ENCODE measurements around the gene SCLY.

Gene SCLY

GRCh38 chr2:238101891-238102841 lies 41.4 kb downstream of the SCLY start:
- Mint-ChIP-seq H3K9me3 (no peaks in the 10 kb centered on the region), H3K27me3 (ENCODE audit: low read depth, poor library complexity) (peaks cover 4% of the 10 kb centered on the region), H3K4me3 (no peak overlapping the region), H3K27ac (peak overlapping the region; percentile 51), H3K4me1 (peaks cover 23% of the 10 kb centered on the region), H3K36me3 (ENCODE audit: low read depth) (no peaks in the 10 kb centered on the region)
- no peak for TF ChIP-seq CTCF (IDR thresholded peaks at IDR 0.05)
- no peak for DNase-seq

- H3K9me3 Mint-ChIP-seq: no peaks in the 10 kb centered on the region
- H3K27me3 Mint-ChIP-seq (ENCODE audit: low read depth, poor library complexity): peaks cover 4% of the 10 kb centered on the region
- TF ChIP-seq CTCF (IDR thresholded peaks at IDR 0.05): no peak
- H3K27ac Mint-ChIP-seq: peak overlapping the region; percentile 51
- no peaks in the 10 kb centered on the region for H3K36me3 Mint-ChIP-seq (ENCODE audit: low read depth)
- no peak overlapping the region for H3K4me3 Mint-ChIP-seq
- H3K4me1 Mint-ChIP-seq: peaks cover 29% of the 10 kb centered on the region
- no peak for DNase-seq
Observed at GRCh38 chr2:238102865-238103264, 42.1 kb downstream of the SCLY start.

- Mint-ChIP-seq H3K4me1 (peaks cover 35% of the 10 kb centered on the region), H3K27ac (no peak overlapping the region), H3K4me3 (no peak overlapping the region), H3K9me3 (no peaks in the 10 kb centered on the region), H3K27me3 (ENCODE audit: low read depth, poor library complexity) (peaks cover 4% of the 10 kb centered on the region), H3K36me3 (ENCODE audit: low read depth) (no peaks in the 10 kb centered on the region)
- TF ChIP-seq CTCF (IDR thresholded peaks at IDR 0.05): no peak
- DNase-seq: no peak
Observed at GRCh38 chr2:238103465-238104225, 42.8 kb downstream of the SCLY start.

GRCh38 chr2:238104226-238104690 lies 43.5 kb downstream of the SCLY start:
- H3K36me3 Mint-ChIP-seq (ENCODE audit: low read depth): no peaks in the 10 kb centered on the region
- no peak for TF ChIP-seq CTCF (IDR thresholded peaks at IDR 0.05)
- DNase-seq: no peak

GRCh38 chr2:238104691-238105371 lies 44.0 kb downstream of the SCLY start:
- peaks cover 38% of the 10 kb centered on the region for H3K4me1 Mint-ChIP-seq
- DNase-seq: no peak
- H3K9me3 Mint-ChIP-seq: no peaks in the 10 kb centered on the region
- H3K36me3 Mint-ChIP-seq (ENCODE audit: low read depth): no peaks in the 10 kb centered on the region
- no peak overlapping the region for H3K4me3 Mint-ChIP-seq
- no peak overlapping the region for H3K27ac Mint-ChIP-seq
- peaks cover 4% of the 10 kb centered on the region for H3K27me3 Mint-ChIP-seq (ENCODE audit: low read depth, poor library complexity)
- no peak for TF ChIP-seq CTCF (IDR thresholded peaks at IDR 0.05)

More at GRCh38 chr2:238104226-238104690, 43.5 kb downstream of the SCLY start:
- Mint-ChIP-seq H3K27me3 (ENCODE audit: low read depth, poor library complexity) (peaks cover 4% of the 10 kb centered on the region), H3K4me1 (peaks cover 35% of the 10 kb centered on the region), H3K4me3 (no peak overlapping the region), H3K27ac (no peak overlapping the region), H3K9me3 (no peaks in the 10 kb centered on the region)

All from nephron progenitor cell (in vitro differentiated cells).